Lower leg skin (tissue), 4 donors: Measurements from ENCODE around the gene MTMR2. TPM values are rescaled to one million over a fixed set of nuclear protein-coding genes. Genes with fewer than 3 reads are reported as not detected.

ENCODE experiments used
- DNase-seq, 2 donors: peaks; one replicate each; pipeline ENCODE4 v3.0.0-alpha.2; 2019; ENCODE audit warnings: low spot score in 2 of 2
- H3K4me3 ChIP-seq: fragments of 200-600 bp; sonication (generic); 2 replicates; pipeline ENCODE4 v1.5.1; 2017; ENCODE audit warnings: mild to moderate bottlenecking, low read depth; ENCODE audit not compliant: poor library complexity, severe bottlenecking
- CTCF ChIP-seq, 3 donors: fragments of 450-650 bp; IDR thresholded peaks; one replicate each; pipeline ENCODE4 v1.5.1; 2016; ENCODE audit warnings: antibody characterized with exemption in 3 of 3, mild to moderate bottlenecking in 3 of 3, moderate library complexity in 2 of 3
- POLR2A ChIP-seq, 2 donors: fragments of 450-650 bp; IDR thresholded peaks; one replicate each; pipeline ENCODE4 v1.6.1; 2016 to 2017; ENCODE audit warnings: antibody characterized with exemption in 2 of 2, mild to moderate bottlenecking in 1 of 2, moderate library complexity in 1 of 2
- WGBS, 2 donors: methylation state at CpG; one replicate each; pipeline ENCODE4 v1.1.5; 2018; 5-methylcytosine and 5-hydroxymethylcytosine counted together
- intact Hi-C: fragments of 100-400 bp; cut with DNase I; formaldehyde crosslinking; loops from one replicate; pipeline ENCODE4 v1.15.0; 2023; ENCODE audit warnings: low total_unique reads
- total RNA-seq, 4 donors: library from RNA; depleted of rRNA; stranded (reverse); fragments of >200 nt; gene quantifications; one replicate each; pipeline ENCODE4 v1.1.0, GENCODE V29; 2016

MTMR2 gene
- total RNA-seq, 4 donors from 2014 or later, result 11.1 to 17.4 (median 12.2) TPM

DNA sequence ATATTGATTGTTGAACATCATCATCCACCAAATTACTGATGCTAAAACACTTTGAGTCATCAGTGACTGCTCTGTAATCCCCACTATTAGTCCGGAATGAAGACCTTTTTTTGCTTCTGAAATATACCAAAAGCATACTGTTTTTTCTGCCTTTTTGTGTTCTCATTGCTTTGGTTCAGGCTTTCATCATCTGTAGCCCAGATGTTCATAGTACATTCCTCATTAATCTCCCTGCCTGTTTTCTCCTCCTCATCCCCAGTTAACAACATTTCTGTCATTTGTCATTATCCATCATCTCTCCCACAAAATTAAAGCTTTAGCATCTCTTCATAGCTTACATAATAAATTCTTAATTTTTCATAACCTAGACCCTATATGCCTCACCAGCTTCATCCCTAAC is 124.4 kb downstream of the MTMR2 start:
- no peak overlapping the region for H3K4me3 ChIP-seq
- intact Hi-C loops, result no loop called here
- 86 to 88% methylated on average over 1 of the region's 1 CpG for WGBS, 2 donors
- no peak for DNase-seq
- no peak for TF ChIP-seq POLR2A (IDR thresholded peaks at IDR 0.05)
- no peak for TF ChIP-seq CTCF (IDR thresholded peaks at IDR 0.05)

DNA sequence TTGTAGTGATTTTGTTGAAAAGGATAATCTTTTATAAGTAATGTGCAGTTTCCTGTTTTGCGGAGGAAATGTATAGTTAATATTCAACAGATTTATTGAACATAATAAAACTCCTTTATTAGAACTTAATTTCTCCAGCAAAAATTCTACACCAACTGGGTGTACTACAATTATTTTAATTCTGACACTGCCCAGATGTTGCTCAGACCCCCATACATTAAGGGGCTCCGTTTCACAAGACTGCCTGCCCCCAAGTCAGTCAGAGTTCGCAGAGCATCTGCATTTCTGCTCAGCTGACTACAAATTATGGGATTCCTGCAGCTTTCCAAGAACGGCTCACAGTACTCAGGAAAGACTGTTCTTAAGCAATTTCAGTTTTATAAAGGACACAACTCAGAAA is 127.4 kb downstream of the MTMR2 start:
- no peak for DNase-seq
- intact Hi-C loops, result no loop called here
- whole genome bisulfite sequencing, 2 donors, result 87 to 92% methylated on average over 4 of the region's 4 CpGs
- no peak overlapping the region for H3K4me3 ChIP-seq
- TF ChIP-seq POLR2A (IDR thresholded peaks at IDR 0.05) (no peak), CTCF (IDR thresholded peaks at IDR 0.05) (no peak)

- H3K4me3 ChIP-seq, result no peak overlapping the region
- TF ChIP-seq CTCF (IDR thresholded peaks at IDR 0.05), result no peak
- no peak for TF ChIP-seq POLR2A (IDR thresholded peaks at IDR 0.05)
- 95 to 97% methylated on average over 3 of the region's 3 CpGs for WGBS, 2 donors
- DNase-seq, result no peak
- intact Hi-C loops, result no loop called here
Measured at GRCh38 chr11:95795627-95796295, 128.1 kb downstream of the MTMR2 start.

GRCh38 chr11:95794086-95794485 is 129.8 kb downstream of the MTMR2 start:
- 92 to 94% methylated on average over 5 of the region's 5 CpGs for WGBS, 2 donors
- no peak for DNase-seq
- no peak overlapping the region for H3K4me3 ChIP-seq
- no peak for TF ChIP-seq CTCF (IDR thresholded peaks at IDR 0.05)
- no peak for TF ChIP-seq POLR2A (IDR thresholded peaks at IDR 0.05)
- intact Hi-C loops, result no loop called here

DNA sequence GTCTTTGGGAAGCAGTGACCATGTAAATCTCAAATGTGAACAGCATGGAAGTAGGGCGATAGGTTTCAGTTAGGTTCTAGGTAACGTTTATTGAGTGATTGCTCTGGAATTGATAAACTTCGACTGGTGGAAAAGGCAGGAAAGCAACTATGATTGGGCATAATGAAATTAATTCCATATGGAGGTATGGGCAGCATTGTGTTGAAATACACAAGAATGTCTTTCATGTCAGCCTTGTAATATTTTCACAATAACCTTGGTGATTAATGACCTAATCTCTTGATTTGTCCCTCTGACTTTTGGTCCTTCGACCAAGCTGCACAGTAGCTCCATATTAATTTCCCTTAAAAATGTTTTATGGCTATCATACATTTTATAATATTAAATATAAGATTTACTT is 130.8 kb downstream of the MTMR2 start:
- WGBS, 2 donors, result 81 to 88% methylated on average over 4 of the region's 4 CpGs
- H3K4me3 ChIP-seq, result no peak overlapping the region
- no peak for TF ChIP-seq CTCF (IDR thresholded peaks at IDR 0.05)
- TF ChIP-seq POLR2A (IDR thresholded peaks at IDR 0.05), result no peak
- DNase-seq, result no peak
- intact Hi-C loops, result no loop called here

DNA sequence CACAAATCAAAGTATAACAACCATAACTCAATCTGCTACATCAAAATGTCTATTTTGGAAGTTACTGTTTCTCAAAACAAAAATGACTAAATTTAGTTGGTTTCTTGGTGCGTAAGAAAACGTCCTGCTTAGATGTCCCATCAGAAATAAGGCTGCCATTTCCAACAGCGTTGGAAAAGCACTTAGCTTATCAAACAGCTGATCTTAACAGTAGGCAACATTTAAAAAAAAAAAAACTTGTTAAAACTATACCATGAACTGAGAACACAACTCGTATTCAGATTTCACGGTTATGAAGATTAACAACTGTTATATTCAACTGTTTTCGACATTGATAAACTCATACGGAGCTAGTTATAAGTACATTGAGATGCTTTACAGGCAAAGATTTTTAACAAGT is 131.2 kb downstream of the MTMR2 start:
- 87 to 92% methylated on average over 7 of the region's 7 CpGs for WGBS, 2 donors
- intact Hi-C loops, result no loop called here
- TF ChIP-seq POLR2A (IDR thresholded peaks at IDR 0.05), result no peak
- TF ChIP-seq CTCF (IDR thresholded peaks at IDR 0.05), result no peak
- no peak overlapping the region for H3K4me3 ChIP-seq
- no peak for DNase-seq
